GM12878 (cell line): ENCODE data around the gene C1orf21. TPM values are rescaled to one million over a fixed set of nuclear protein-coding genes. Genes with fewer than 3 reads are reported as not detected.

Source experiments
- ATAC-seq: fragments of 200-7000 bp; cut with Tn5 transposase; 3 replicates; pipeline ENCODE4 v1.9.1; 2020; ENCODE audit warnings: mild to moderate bottlenecking, moderate library complexity
- BruUV-seq: library from RNA; stranded (reverse); fragments of 400-500 nt; replicated peaks from 2 replicates; lab custom pipeline; 2021; lab: Mats Ljungman, UMichigan
- CTCF ChIA-PET: fragments of 300-600 bp; sonication (Branson Sonifier 250); formaldehyde crosslinking; extraction: SDS; loops from one replicate; lab custom pipeline; 2021; ENCODE audit warnings: inconsistent platforms; lab: Yijun Ruan, JAX
- POLR2A ChIA-PET: fragments of 350-600 bp; formaldehyde crosslinking; extraction: SDS; loops from one replicate; lab custom pipeline; 2021; ENCODE audit warnings: inconsistent platforms; lab: Charles Lee
- RAD21 ChIA-PET: fragments of 300-600 bp; sonication (Branson Sonifier 250); formaldehyde crosslinking; loops from one replicate; lab custom pipeline; 2023; ENCODE audit warnings: antibody characterized with exemption; ENCODE audit not compliant: unreplicated experiment; lab: Charles Lee
- SMC1A ChIA-PET: fragments of 300-600 bp; sonication (Branson Sonifier 250); formaldehyde crosslinking; loops from one replicate; lab custom pipeline; 2023; ENCODE audit not compliant: unreplicated experiment, uncharacterized antibody; lab: Charles Lee
- DNase-seq: peaks from one replicate; pipeline ENCODE4 v3.0.0-alpha.2; 2011; ENCODE audit warnings: low read depth, low spot score
- FAIRE-seq: peaks from 3 replicates; lab custom pipeline; 2011; peaks lifted over from hg19 to GRCh38; lab: Jason Lieb, UNC
- H2AFZ ChIP-seq: 2 replicates; pipeline ENCODE4 v1.6.0; 2011; ENCODE audit warnings: low read depth, low read length, control low read depth; ENCODE audit not compliant: control insufficient read depth
- H3K27ac ChIP-seq: 2 replicates; pipeline ENCODE4 v1.5.1; 2011; ENCODE audit warnings: control low read depth; ENCODE audit not compliant: control insufficient read depth, insufficient read depth
- H3K27me3 ChIP-seq, 2 experiments: replicated peaks in 1 of 2; 2 replicates each; pipeline versions ENCODE4 v1.6.0 to v1.6.1; 2011; ENCODE audit warnings: low read length in 1 of 2; ENCODE audit not compliant: control insufficient read depth in 2 of 2, insufficient read depth in 2 of 2
- H3K36me3 ChIP-seq, 2 experiments: 2 replicates each; pipeline ENCODE4 v1.5.1; 2011; ENCODE audit warnings: low read length in 1 of 2; ENCODE audit not compliant: control insufficient read depth in 2 of 2, insufficient read depth in 2 of 2
- H3K4me1 ChIP-seq: 2 replicates; pipeline ENCODE4 v1.6.1; 2011; ENCODE audit warnings: mild to moderate bottlenecking, low read length, moderate library complexity, mixed read lengths; ENCODE audit not compliant: control insufficient read depth, insufficient read depth
- H3K4me2 ChIP-seq: 2 replicates; pipeline ENCODE4 v1.6.0; 2011; ENCODE audit warnings: control low read depth; ENCODE audit not compliant: control insufficient read depth, insufficient read depth
- H3K4me3 ChIP-seq: fragments of 200-600 bp; sonication (generic); 2 replicates; pipeline ENCODE4 v1.5.1; 2016
- H3K79me2 ChIP-seq: 2 replicates; pipeline ENCODE4 v1.6.0; 2011; ENCODE audit warnings: low read length; ENCODE audit not compliant: control insufficient read depth, insufficient read depth
- H3K9ac ChIP-seq: 2 replicates; pipeline ENCODE4 v1.8.0; 2011; ENCODE audit warnings: low read length, control low read depth, mixed read lengths; ENCODE audit not compliant: control insufficient read depth, insufficient read depth
- H3K9me3 ChIP-seq: replicated peaks from 3 replicates; pipeline ENCODE4 v1.5.1; 2011; ENCODE audit warnings: mild to moderate bottlenecking, low read length; ENCODE audit not compliant: control insufficient read depth, insufficient read depth
- H4K20me1 ChIP-seq: 2 replicates; pipeline ENCODE4 v1.6.0; 2011; ENCODE audit not compliant: control insufficient read depth, insufficient read depth
- BACH1 ChIP-seq: fragments of 450-650 bp; IDR thresholded peaks from 2 replicates; pipeline ENCODE4 v1.6.1; 2017; ENCODE audit warnings: mild to moderate bottlenecking, borderline replicate concordance
- CBX3 ChIP-seq: fragments of 200-600 bp; sonication (generic); IDR thresholded peaks from 2 replicates; pipeline ENCODE4 v1.6.1; 2016; ENCODE audit warnings: low read depth, borderline replicate concordance
- EED ChIP-seq: sonication (generic); IDR thresholded peaks from 2 replicates; pipeline ENCODE4 v1.6.1; 2016; ENCODE audit warnings: antibody characterized with exemption, low read depth
- ETV6 ChIP-seq, 2 experiments: fragments of 450-650 bp in 1 of 2; IDR thresholded peaks in 1 of 2; conservative IDR thresholded peaks in 1 of 2; 2 replicates each; pipeline ENCODE4 v1.6.1; 2014; ENCODE audit warnings: antibody characterized with exemption in 1 of 2, borderline replicate concordance in 1 of 2, low read depth in 1 of 2, mild to moderate bottlenecking in 1 of 2, moderate library complexity in 1 of 2
- FOXK2 ChIP-seq: fragments of 450-650 bp; IDR thresholded peaks from 2 replicates; pipeline ENCODE4 v1.6.1; 2017; ENCODE audit warnings: mild to moderate bottlenecking, moderate library complexity
- JUND ChIP-seq: IDR thresholded peaks from 2 replicates; pipeline ENCODE4 v1.6.1; 2012; ENCODE audit warnings: low read depth, mild to moderate bottlenecking, low read length, improper control_type of control experiment, moderate library complexity
- SMAD1 ChIP-seq: fragments of 450-650 bp; IDR thresholded peaks from 2 replicates; pipeline ENCODE4 v1.6.1; 2018; ENCODE audit warnings: mild to moderate bottlenecking, low read depth; ENCODE audit not compliant: partially characterized antibody
- ZNF207 ChIP-seq: fragments of 450-650 bp; IDR thresholded peaks from 2 replicates; pipeline ENCODE4 v1.6.1; 2014; ENCODE audit warnings: antibody characterized with exemption, mild to moderate bottlenecking, borderline replicate concordance
- WGBS: methylation state at CpG from one replicate; pipeline ENCODE4 v1.1.6; 2016; ENCODE audit warnings: low lambda C conversion rate; ENCODE audit not compliant: insufficient replicate concordance, insufficient coverage; ENCODE audit errors: missing lambda C conversion rate; 5-methylcytosine and 5-hydroxymethylcytosine counted together
- in situ Hi-C: fragments of 300-500 bp; cut with MboI; formaldehyde crosslinking; loops from 9 replicates; pipeline ENCODE4 v1.14.3; 2018; ENCODE audit warnings: mixed read lengths
- intact Hi-C: fragments of 100-400 bp; cut with micrococcal nuclease; formaldehyde crosslinking; loops from one replicate; pipeline ENCODE4 v1.14.2; 2022; ENCODE audit not compliant: unreplicated experiment
- polyA plus RNA-seq, 11 experiments: library from polyadenylated mRNA; depleted of rRNA in 4 of 11; unstranded in 6 of 11; stranded (reverse) in 5 of 11; fragments of >200 nt; fragmentation: Nextera tagmentation in 4 of 11; fragmentation: Illumina TruSeq in 1 of 11; extraction: Ambion mirVana in 4 of 11; extraction: Trizol in 1 of 11; gene quantifications; 1 replicate in 1 of 11; 2 replicates in 10 of 11; pipeline versions ENCODE4 v1.2.1 to v1.2.3, GENCODE V29; 2011 to 2016; ENCODE audit warnings: inconsistent platforms in 2 of 11, missing spikeins in 2 of 11, low read depth in 1 of 11
- total RNA-seq, 4 experiments: library from RNA; depleted of rRNA in 3 of 4; stranded (reverse); fragments of >200 nt in 3 of 4; fragmentation: Illumina TruSeq in 1 of 4; extraction: Trizol in 1 of 4; gene quantifications; 2 replicates each; pipeline versions ENCODE4 v1.2.1 to v1.2.3, GENCODE V29; 2013 to 2021
- TF ChIP-seq, protein P1 (sequence below): fragments of 450-650 bp; IDR thresholded peaks from 2 replicates; pipeline ENCODE4 v1.6.1; 2017; ENCODE audit warnings: mild to moderate bottlenecking, moderate library complexity
- TF ChIP-seq, protein P2 (sequence below): fragments of 450-650 bp; IDR thresholded peaks from 2 replicates; pipeline ENCODE4 v1.6.1; 2016; ENCODE audit warnings: mild to moderate bottlenecking, moderate library complexity, borderline replicate concordance
- TF ChIP-seq, protein P3 (sequence below): IDR thresholded peaks from 2 replicates; pipeline ENCODE4 v1.6.1; 2011; ENCODE audit warnings: borderline replicate concordance, low read depth, mild to moderate bottlenecking, moderate library complexity, mixed read lengths, low read length; ENCODE audit not compliant: insufficient read depth; ENCODE audit errors: extremely low read length

The C1orf21 gene
- total and polyA plus RNA-seq, 10 of the 15 experiments (the other 5 are each of a cell fraction or from before 2014, with no cell fraction given), result 0.03 to 1.6 (median 0.17) TPM; not detected in 3

DNA sequence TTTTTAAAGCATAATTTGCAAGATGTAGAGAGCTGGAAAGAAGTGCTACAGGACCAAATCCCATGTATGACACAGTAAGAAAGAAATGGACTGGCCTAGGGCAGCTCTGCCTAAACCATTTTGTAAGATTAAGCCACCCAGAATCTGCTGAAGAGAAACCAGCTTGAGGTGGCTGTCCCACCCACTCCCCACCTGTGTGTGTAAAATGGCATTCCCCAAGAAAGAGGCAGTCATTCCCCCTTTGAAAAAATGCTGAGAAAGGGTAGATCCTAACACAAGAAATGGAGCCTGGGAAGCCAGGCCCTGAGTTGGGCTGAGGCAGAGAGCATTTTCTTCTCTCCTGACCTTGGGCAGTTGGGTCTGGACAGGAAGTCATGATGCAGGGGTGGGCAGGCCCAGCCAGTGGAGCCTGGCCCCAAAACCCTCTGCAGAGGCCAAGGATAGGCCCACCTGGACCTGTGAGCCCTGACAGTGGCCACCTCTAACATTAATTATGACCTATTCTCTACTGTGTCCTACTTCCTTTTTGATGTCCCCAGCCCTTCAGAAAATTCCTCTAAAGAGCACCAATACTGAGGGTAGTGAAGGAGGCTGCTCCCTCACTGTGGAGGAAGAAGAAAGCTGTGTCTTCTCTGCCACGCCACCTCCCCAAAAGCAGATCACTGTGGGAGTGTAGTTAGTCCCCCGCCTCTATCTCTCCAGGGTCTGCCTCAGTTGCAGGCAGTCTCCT, 273.8 kb downstream of the C1orf21 start (continued):
- TF ChIP-seq FOXK2 (no peak), SMAD1 (no peak), ZNF207 (no peak), CBX3 (no peak)
- TF ChIP-seq, protein P1, sequence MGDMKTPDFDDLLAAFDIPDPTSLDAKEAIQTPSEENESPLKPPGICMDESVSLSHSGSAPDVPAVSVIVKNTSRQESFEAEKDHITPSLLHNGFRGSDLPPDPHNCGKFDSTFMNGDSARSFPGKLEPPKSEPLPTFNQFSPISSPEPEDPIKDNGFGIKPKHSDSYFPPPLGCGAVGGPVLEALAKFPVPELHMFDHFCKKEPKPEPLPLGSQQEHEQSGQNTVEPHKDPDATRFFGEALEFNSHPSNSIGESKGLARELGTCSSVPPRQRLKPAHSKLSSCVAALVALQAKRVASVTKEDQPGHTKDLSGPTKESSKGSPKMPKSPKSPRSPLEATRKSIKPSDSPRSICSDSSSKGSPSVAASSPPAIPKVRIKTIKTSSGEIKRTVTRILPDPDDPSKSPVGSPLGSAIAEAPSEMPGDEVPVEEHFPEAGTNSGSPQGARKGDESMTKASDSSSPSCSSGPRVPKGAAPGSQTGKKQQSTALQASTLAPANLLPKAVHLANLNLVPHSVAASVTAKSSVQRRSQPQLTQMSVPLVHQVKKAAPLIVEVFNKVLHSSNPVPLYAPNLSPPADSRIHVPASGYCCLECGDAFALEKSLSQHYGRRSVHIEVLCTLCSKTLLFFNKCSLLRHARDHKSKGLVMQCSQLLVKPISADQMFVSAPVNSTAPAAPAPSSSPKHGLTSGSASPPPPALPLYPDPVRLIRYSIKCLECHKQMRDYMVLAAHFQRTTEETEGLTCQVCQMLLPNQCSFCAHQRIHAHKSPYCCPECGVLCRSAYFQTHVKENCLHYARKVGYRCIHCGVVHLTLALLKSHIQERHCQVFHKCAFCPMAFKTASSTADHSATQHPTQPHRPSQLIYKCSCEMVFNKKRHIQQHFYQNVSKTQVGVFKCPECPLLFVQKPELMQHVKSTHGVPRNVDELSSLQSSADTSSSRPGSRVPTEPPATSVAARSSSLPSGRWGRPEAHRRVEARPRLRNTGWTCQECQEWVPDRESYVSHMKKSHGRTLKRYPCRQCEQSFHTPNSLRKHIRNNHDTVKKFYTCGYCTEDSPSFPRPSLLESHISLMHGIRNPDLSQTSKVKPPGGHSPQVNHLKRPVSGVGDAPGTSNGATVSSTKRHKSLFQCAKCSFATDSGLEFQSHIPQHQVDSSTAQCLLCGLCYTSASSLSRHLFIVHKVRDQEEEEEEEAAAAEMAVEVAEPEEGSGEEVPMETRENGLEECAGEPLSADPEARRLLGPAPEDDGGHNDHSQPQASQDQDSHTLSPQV, result no peak

DNA sequence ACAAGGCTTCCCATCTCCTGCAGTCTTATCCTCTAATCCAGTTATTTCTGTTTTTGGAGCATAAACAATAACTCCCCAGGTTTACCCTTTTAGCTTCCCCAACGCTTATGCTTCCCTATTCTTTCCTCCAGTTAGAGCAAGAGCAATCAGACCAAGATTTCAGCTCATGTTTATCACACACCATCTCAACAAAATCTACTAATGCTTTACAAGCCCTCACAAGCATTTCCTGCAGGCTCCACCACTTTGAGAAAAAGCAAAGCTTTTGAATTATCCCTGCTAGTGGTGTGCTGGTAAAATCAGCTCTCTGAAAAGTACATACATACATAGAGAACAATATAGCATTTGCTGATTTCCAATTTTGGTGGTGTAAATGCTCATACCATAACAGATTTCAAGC, 275.0 kb downstream of the C1orf21 start:
- DNase-seq, result no peak
- Histone ChIP-seq H3K27ac (no peak overlapping the region), H3K4me2 (no peak overlapping the region), H3K4me3 (no peak overlapping the region), H4K20me1 (no peaks in the 10 kb centered on the region), H3K36me3 (no peaks in the 10 kb centered on the region), H3K79me2 (no peaks in the 10 kb centered on the region), H3K9ac (no peak overlapping the region), H3K9me3 (no peaks in the 10 kb centered on the region), H3K27me3 (peaks cover 0 to 3% of the 10 kb centered on the region in 2 experiments; a peak in 2 of 4 replicates), H3K4me1 (no peaks in the 10 kb centered on the region), H2AFZ (no peak overlapping the region)
- BruUV-seq, result no TSS peak
- FAIRE-seq, result no peak
- ChIA-PET SMC1A (interaction anchor here (0.8 to 1.3 kb wide), 4 partner anchors 9 to 586 kb away, joined by 3 to 6 read pairs (median 4); no protein-coding TSS in a partner anchor), CTCF (interaction anchor here (1.1 to 1.3 kb wide), 3 partner anchors 9 to 15 kb away, joined by 3 to 5 read pairs (median 3); no protein-coding TSS in a partner anchor), POLR2A (interaction anchor here (0.8 kb wide), 1 partner anchor 9 kb away, joined by 4 read pairs; no protein-coding TSS in a partner anchor), RAD21 (no interaction called here)
- intact Hi-C loops (loop anchor here (5.0 to 10.0 kb wide), 3 partner anchors 63 to 584 kb away; no protein-coding TSS in a partner anchor), in situ Hi-C loops (loop anchor here (10.0 kb wide), 1 partner anchor 577 kb away; no protein-coding TSS in a partner anchor)
- WGBS, result 44% methylated on average over 1 of the region's 1 CpG
- no peak for ATAC-seq
- TF ChIP-seq, protein P2, sequence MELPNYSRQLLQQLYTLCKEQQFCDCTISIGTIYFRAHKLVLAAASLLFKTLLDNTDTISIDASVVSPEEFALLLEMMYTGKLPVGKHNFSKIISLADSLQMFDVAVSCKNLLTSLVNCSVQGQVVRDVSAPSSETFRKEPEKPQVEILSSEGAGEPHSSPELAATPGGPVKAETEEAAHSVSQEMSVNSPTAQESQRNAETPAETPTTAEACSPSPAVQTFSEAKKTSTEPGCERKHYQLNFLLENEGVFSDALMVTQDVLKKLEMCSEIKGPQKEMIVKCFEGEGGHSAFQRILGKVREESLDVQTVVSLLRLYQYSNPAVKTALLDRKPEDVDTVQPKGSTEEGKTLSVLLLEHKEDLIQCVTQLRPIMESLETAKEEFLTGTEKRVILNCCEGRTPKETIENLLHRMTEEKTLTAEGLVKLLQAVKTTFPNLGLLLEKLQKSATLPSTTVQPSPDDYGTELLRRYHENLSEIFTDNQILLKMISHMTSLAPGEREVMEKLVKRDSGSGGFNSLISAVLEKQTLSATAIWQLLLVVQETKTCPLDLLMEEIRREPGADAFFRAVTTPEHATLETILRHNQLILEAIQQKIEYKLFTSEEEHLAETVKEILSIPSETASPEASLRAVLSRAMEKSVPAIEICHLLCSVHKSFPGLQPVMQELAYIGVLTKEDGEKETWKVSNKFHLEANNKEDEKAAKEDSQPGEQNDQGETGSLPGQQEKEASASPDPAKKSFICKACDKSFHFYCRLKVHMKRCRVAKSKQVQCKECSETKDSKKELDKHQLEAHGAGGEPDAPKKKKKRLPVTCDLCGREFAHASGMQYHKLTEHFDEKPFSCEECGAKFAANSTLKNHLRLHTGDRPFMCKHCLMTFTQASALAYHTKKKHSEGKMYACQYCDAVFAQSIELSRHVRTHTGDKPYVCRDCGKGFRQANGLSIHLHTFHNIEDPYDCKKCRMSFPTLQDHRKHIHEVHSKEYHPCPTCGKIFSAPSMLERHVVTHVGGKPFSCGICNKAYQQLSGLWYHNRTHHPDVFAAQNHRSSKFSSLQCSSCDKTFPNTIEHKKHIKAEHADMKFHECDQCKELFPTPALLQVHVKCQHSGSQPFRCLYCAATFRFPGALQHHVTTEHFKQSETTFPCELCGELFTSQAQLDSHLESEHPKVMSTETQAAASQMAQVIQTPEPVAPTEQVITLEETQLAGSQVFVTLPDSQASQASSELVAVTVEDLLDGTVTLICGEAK, result no peak
- TF ChIP-seq ETV6 (conservative IDR thresholded peaks at IDR 0.05 in 1 of 2, IDR thresholded peaks at IDR 0.05 in 1 of 2; ENCODE audit: borderline replicate concordance in 1 of 2, low read depth in 1 of 2) (no peak), EED (no peak), BACH1 (no peak), JUND (no peak)
- TF ChIP-seq, protein P3, sequence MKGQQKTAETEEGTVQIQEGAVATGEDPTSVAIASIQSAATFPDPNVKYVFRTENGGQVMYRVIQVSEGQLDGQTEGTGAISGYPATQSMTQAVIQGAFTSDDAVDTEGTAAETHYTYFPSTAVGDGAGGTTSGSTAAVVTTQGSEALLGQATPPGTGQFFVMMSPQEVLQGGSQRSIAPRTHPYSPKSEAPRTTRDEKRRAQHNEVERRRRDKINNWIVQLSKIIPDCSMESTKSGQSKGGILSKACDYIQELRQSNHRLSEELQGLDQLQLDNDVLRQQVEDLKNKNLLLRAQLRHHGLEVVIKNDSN, result no peak
